Measurements from ENCODE around the gene SUMO3. TPM values are rescaled to one million over a fixed set of nuclear protein-coding genes. Genes with fewer than 3 reads are reported as not detected.

Gene SUMO3
- total and polyA plus RNA-seq, 2 of the 8 experiments (the other 6 are each of a cell fraction or from before 2014, with no cell fraction given), result 96.8 to 101 TPM

- no peak overlapping the region for H2BK20ac ChIP-seq (ENCODE audit: low read length)
- H4K91ac ChIP-seq (replicated peaks; ENCODE audit: insufficient read length, low read length), result no peak overlapping the region
- no peak overlapping the region for H2BK12ac ChIP-seq (ENCODE audit: low read depth, low read length)
- H4K20me1 ChIP-seq (replicated peaks in 1 of 2; ENCODE audit: control insufficient read depth in 1 of 2, insufficient read depth in 2 of 2, low read length in 2 of 2), result peaks cover 8 to 14% of the 10 kb centered on the region in 2 experiments
- 0 out of 2 replicates have a peak overlapping the region, but pooled peaks have one; percentile 13 for H2AK5ac ChIP-seq (ENCODE audit: low read depth, low read length)
- no peak overlapping the region for H2AFZ ChIP-seq (ENCODE audit: low read length)
- H3K4ac ChIP-seq (replicated peaks; ENCODE audit: insufficient read length, low read depth, low read length), result no peak overlapping the region
- H3K14ac ChIP-seq (ENCODE audit: insufficient read length), result no peak overlapping the region
- peaks cover 36 to 48% of the 10 kb centered on the region in 2 experiments for H3K9me3 ChIP-seq (ENCODE audit: insufficient read depth in 2 of 2, low read depth in 1 of 2, low read length in 1 of 2)
- no peak overlapping the region for H3K23ac ChIP-seq (ENCODE audit: insufficient read length)
- H3K4me2 ChIP-seq (ENCODE audit: insufficient read depth in 1 of 2, low read depth in 2 of 2, low read length in 2 of 2), result no peak overlapping the region
- no peak overlapping the region for H3K56ac ChIP-seq (replicated peaks; ENCODE audit: insufficient read length, low read depth, low read length)
- no peak overlapping the region for H4K8ac ChIP-seq (ENCODE audit: extremely low read depth, insufficient read depth, low read length)
- peaks cover 0 to 10% (median 7%) of the 10 kb centered on the region in 4 experiments; a peak in 5 of 7 replicates for H3K27me3 ChIP-seq (replicated peaks in 1 of 4; ENCODE audit: control insufficient read depth in 3 of 4, extremely low read depth in 1 of 4, insufficient read depth in 3 of 4, low read length in 3 of 4)
- no peak overlapping the region for H2BK15ac ChIP-seq (ENCODE audit: low read length)
- POLR2A ChIA-PET (ENCODE audit: partially characterized antibody), result interaction anchor here (1.0 to 1.8 kb wide), 2 partner anchors 10 to 54 kb away, joined by 5 to 8 read pairs; partner anchors contain the start of gene PTTG1IP
- peaks cover 8% of the 10 kb centered on the region for H3K79me1 ChIP-seq (ENCODE audit: low read depth, low read length)
- H2BK5ac ChIP-seq (ENCODE audit: low read depth, low read length), result no peak overlapping the region
- H3K18ac ChIP-seq (ENCODE audit: extremely low read depth, low read length), result no peak overlapping the region
- DNase-seq (ENCODE audit: low read depth in 1 of 2, low spot score in 2 of 2) (no peak), FAIRE-seq (no peak)
- no peak overlapping the region for H3K4me3 ChIP-seq (ENCODE audit: extremely low read depth in 1 of 4, insufficient read depth in 2 of 4, low read depth in 3 of 4, low read length in 4 of 4)
- no peak overlapping the region for H3K27ac ChIP-seq (ENCODE audit: low read depth, low read length)
- H3K23me2 ChIP-seq (ENCODE audit: low read depth, low read length), result peaks cover 9% of the 10 kb centered on the region; the same call in 1 of the 2 replicates
- no peak overlapping the region for H3K9ac ChIP-seq (replicated peaks in 1 of 4; ENCODE audit: extremely low read depth in 1 of 4, low read depth in 3 of 4, low read length in 3 of 4)
- no peaks in the 10 kb centered on the region for H3K36me3 ChIP-seq (ENCODE audit: control insufficient read depth in 2 of 4, insufficient read depth in 4 of 4, low read length in 3 of 4)
- CTCF ChIA-PET (ENCODE audit: partially characterized antibody), result interaction anchor here (1.1 kb wide), 1 partner anchor 19 kb away, joined by 3 read pairs; no protein-coding TSS in a partner anchor
- peaks cover 0 to 18% (median 5%) of the 10 kb centered on the region in 4 experiments; a peak in 4 of 7 replicates for H3K4me1 ChIP-seq (replicated peaks in 1 of 4; ENCODE audit: control insufficient read depth in 3 of 4, insufficient read depth in 4 of 4, low read length in 3 of 4)
- H3K79me2 ChIP-seq (ENCODE audit: control insufficient read depth in 1 of 2, insufficient read depth in 2 of 2, low read length in 2 of 2), result peaks cover 10 to 24% of the 10 kb centered on the region in 2 experiments
- 93% methylated on average over 30 of the region's 33 CpGs; no CpG with 5 or more reads in 1 of the 2 experiments for WGBS, 2 experiments (ENCODE audit: extremely low coverage in 1 of 2, insufficient coverage in 1 of 2, insufficient read length in 1 of 2, insufficient replicate concordance in 2 of 2, low coverage in 1 of 2, low lambda C conversion rate in 2 of 2, missing lambda C conversion rate in 1 of 2)
- no peak overlapping the region for H4K5ac ChIP-seq (ENCODE audit: insufficient read length, low read depth, low read length)
- no peak overlapping the region for H2BK120ac ChIP-seq (replicated peaks; ENCODE audit: low read depth, low read length)
- TF ChIP-seq SAP30 (IDR thresholded peaks at IDR 0.05; ENCODE audit: insufficient read depth, insufficient replicate concordance, low read length), result no peak
- no peak for TF ChIP-seq EZH2 (IDR thresholded peaks at IDR 0.05; ENCODE audit: low read depth, low read length, severe bottlenecking)
- TF ChIP-seq SP2 (IDR thresholded peaks at IDR 0.05; ENCODE audit: low read length), result no peak
- no peak for TF ChIP-seq HDAC6 (IDR thresholded peaks at IDR 0.05; ENCODE audit: low read depth, low read length)
- TF ChIP-seq HDAC2 (IDR thresholded peaks at IDR 0.05; ENCODE audit: borderline replicate concordance in 1 of 2, low read depth in 2 of 2, low read length in 2 of 2), result no peak
- TF ChIP-seq SRF (IDR thresholded peaks at IDR 0.05; ENCODE audit: low read depth, low read length), result no peak
- no peak for TF ChIP-seq NRF1 (IDR thresholded peaks at IDR 0.05; ENCODE audit: low read depth, low read length)
- no peak for TF ChIP-seq GTF2F1 (IDR thresholded peaks at IDR 0.05; ENCODE audit: borderline replicate concordance, low read depth, low read length)
- TF ChIP-seq BACH1 (IDR thresholded peaks at IDR 0.05; ENCODE audit: low read length), result no peak
These were observed 1.7 kb upstream of the SUMO3 start for GRCh38 chr21:44819283-44820243.
